Uterus (tissue), 4 donors: Measurements from ENCODE around the gene HSPB8. TPM values are rescaled to one million over a fixed set of nuclear protein-coding genes. Genes with fewer than 3 reads are reported as not detected.
A peak's percentile ranks its signal among the peaks of the same experiment; 100 is the strongest.
"Not testable (repeated sequence)": the region's sequence is repeated elsewhere in the genome, so short reads cannot be mapped to it uniquely, and the experiment has no call there.

Source experiments
- DNase-seq, 2 donors: peaks; one replicate each; pipeline ENCODE4 v3.0.0-alpha.2; 2019 to 2020
- H3K27ac ChIP-seq, 2 donors: fragments of 200-600 bp; sonication (generic); 1 replicate in 1 of 2; 2 replicates in 1 of 2; pipeline ENCODE4 v1.5.1; 2016 to 2018
- H3K27me3 ChIP-seq, 2 donors: fragments of 200-600 bp; sonication (generic); one replicate each; pipeline ENCODE4 v1.5.1; 2018 to 2019; ENCODE audit warnings: control low read depth in 1 of 2
- H3K36me3 ChIP-seq, 2 donors: fragments of 200-600 bp; sonication (generic); one replicate each; pipeline ENCODE4 v1.5.1; 2019; ENCODE audit warnings: control low read depth in 1 of 2
- H3K4me1 ChIP-seq, 2 donors: fragments of 200-600 bp; sonication (generic); one replicate each; pipeline ENCODE4 v1.5.1; 2018 to 2019; ENCODE audit warnings: control low read depth in 1 of 2
- H3K4me3 ChIP-seq, 2 donors: fragments of 200-600 bp; sonication (generic); 1 replicate in 1 of 2; 2 replicates in 1 of 2; pipeline ENCODE4 v1.5.1; 2018 to 2019; ENCODE audit warnings: mild to moderate bottlenecking in 1 of 2
- H3K9me3 ChIP-seq, 2 donors: fragments of 200-600 bp; sonication (generic); one replicate each; pipeline ENCODE4 v1.5.1; 2019; ENCODE audit warnings: control low read depth in 1 of 2
- POLR2A ChIP-seq, 2 donors: fragments of 450-650 bp; IDR thresholded peaks; one replicate each; pipeline ENCODE4 v1.6.1; 2016; ENCODE audit warnings: antibody characterized with exemption in 2 of 2, mild to moderate bottlenecking in 1 of 2, moderate library complexity in 1 of 2
- intact Hi-C: fragments of 100-400 bp; cut with DNase I; formaldehyde crosslinking; loops from one replicate; pipeline ENCODE4 v1.15.1; 2023; ENCODE audit warnings: low total_unique reads
- total RNA-seq, 4 donors: library from RNA; depleted of rRNA in 3 of 4; stranded (reverse); fragments of >200 nt in 3 of 4; gene quantifications; one replicate each; pipeline versions ENCODE4 v1.1.0 to v1.2.4, GENCODE V29; 2014 to 2023
- TF ChIP-seq, protein P1 (sequence below), 4 experiments: fragments of 200-600 bp in 2 of 4; fragments of 450-650 bp in 2 of 4; sonication (generic) in 2 of 4; IDR thresholded peaks; one replicate each; pipeline ENCODE4 v1.5.1; 2016 to 2019; ENCODE audit warnings: antibody characterized with exemption in 4 of 4, mild to moderate bottlenecking in 2 of 4, moderate library complexity in 1 of 4
- donor health status: DM: yes; HTN: yes; CAD: no.

Gene HSPB8
- total RNA-seq, 4 donors from 2014 or later, result 10.6 to 49.7 (median 38.3) TPM

DNA sequence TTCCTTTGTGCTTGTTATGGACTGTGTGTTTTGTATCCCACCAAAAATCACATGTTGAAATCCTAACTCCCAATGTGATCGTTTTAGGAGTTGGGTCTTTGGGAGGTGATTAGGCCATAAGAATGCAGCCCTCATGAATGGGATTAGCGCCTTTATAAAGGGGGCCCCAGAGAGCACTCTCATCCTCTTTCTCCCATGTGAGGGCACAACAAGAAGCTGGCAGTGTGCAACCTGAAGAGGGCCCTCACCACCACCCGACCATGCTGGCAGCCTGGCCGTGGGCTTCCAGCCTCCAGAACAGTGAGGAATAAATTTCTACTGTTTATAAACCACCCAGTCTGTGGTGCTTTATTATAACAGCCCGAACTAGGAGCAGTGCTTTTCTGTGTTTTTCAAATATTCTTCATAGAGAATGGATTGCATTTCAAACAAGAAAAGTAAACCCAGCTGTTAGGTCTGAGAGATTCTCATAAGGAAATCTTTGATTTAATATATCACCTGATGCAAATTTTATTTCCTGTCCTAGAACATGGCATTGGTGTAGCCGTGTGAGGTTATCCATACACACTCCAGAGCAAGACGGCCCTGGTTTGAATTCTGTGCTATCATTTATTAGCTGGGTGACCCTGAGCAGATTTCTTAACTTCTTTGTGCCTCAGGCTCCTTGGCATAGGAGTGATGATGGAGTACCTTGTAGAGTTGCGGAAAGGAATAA lies 27.8 kb downstream of the HSPB8 start:
- Histone ChIP-seq H3K4me1 (no peaks in the 10 kb centered on the region), H3K27me3 (no peaks in the 10 kb centered on the region), H3K9me3 (no peaks in the 10 kb centered on the region), H3K4me3 (no peak overlapping the region), H3K36me3 (no peaks in the 10 kb centered on the region), H3K27ac (no peak overlapping the region)
- intact Hi-C loops, result no loop called here
- no peak for DNase-seq
- TF ChIP-seq, protein P1, sequence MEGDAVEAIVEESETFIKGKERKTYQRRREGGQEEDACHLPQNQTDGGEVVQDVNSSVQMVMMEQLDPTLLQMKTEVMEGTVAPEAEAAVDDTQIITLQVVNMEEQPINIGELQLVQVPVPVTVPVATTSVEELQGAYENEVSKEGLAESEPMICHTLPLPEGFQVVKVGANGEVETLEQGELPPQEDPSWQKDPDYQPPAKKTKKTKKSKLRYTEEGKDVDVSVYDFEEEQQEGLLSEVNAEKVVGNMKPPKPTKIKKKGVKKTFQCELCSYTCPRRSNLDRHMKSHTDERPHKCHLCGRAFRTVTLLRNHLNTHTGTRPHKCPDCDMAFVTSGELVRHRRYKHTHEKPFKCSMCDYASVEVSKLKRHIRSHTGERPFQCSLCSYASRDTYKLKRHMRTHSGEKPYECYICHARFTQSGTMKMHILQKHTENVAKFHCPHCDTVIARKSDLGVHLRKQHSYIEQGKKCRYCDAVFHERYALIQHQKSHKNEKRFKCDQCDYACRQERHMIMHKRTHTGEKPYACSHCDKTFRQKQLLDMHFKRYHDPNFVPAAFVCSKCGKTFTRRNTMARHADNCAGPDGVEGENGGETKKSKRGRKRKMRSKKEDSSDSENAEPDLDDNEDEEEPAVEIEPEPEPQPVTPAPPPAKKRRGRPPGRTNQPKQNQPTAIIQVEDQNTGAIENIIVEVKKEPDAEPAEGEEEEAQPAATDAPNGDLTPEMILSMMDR (IDR thresholded peaks at IDR 0.05), result no peak
- TF ChIP-seq POLR2A (IDR thresholded peaks at IDR 0.05), result no peak

DNA sequence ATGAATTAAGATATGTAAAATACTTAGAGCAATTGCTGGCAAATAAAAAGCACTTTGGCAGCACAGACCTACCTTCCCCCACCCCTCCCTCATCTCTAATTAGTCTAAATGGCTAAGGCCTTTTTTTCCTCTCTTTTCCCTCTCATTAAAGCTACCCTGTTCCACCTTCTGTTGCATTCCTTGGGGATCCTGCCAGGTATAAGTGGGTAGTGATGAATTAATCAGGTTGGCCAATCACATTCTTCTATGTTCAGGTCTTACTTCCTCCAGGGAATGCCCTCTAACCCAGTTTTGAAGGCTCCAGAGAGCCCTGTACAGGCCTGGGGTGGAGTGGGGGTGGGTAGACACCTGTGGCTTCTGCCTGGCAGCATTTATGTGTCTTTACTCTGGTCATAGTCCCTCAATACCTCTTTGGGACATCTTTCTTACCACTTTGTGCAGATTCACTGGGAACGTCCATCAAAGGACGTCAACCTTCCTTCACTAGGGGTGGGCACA lies 28.4 kb downstream of the HSPB8 start:
- H3K9me3 ChIP-seq, result no peaks in the 10 kb centered on the region
- intact Hi-C loops, result no loop called here
- no peaks in the 10 kb centered on the region for H3K27me3 ChIP-seq
- no peaks in the 10 kb centered on the region for H3K36me3 ChIP-seq
- H3K4me3 ChIP-seq, result no peak overlapping the region
- no peak overlapping the region for H3K27ac ChIP-seq
- no peak for TF ChIP-seq POLR2A (IDR thresholded peaks at IDR 0.05)
- TF ChIP-seq, protein P1 (IDR thresholded peaks at IDR 0.05), result no peak
- no peak for DNase-seq
- H3K4me1 ChIP-seq, result no peaks in the 10 kb centered on the region

DNA sequence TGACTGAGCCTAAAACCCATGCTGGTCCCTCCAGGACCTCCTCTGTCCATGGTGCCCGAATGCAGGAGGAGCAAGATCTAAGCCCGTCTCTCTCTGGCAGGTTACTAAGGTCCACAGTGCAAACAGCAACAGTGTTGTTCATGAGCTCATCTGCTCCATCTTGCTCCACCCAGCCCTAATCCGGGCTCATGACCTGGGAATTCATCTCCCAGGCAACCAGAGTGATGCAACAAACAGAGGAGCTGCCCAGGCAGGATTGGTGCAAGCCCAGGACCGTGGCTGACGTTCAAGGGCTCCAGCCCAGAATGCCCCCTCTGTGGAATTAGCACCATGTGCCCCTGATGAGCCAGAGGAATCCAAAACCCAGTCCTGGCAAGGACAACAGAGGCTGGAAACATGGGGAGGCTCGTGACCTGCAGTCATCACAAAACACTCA lies 29.9 kb downstream of the HSPB8 start:
- Histone ChIP-seq H3K36me3 (no peaks in the 10 kb centered on the region), H3K4me3 (no peak overlapping the region), H3K4me1 (no peaks in the 10 kb centered on the region), H3K27me3 (no peaks in the 10 kb centered on the region), H3K9me3 (no peaks in the 10 kb centered on the region), H3K27ac (no peak overlapping the region)
- no peak for TF ChIP-seq POLR2A (IDR thresholded peaks at IDR 0.05)
- TF ChIP-seq, protein P1 (IDR thresholded peaks at IDR 0.05), result no peak
- intact Hi-C loops, result no loop called here
- peak; percentile 41 to 63 for DNase-seq

DNA sequence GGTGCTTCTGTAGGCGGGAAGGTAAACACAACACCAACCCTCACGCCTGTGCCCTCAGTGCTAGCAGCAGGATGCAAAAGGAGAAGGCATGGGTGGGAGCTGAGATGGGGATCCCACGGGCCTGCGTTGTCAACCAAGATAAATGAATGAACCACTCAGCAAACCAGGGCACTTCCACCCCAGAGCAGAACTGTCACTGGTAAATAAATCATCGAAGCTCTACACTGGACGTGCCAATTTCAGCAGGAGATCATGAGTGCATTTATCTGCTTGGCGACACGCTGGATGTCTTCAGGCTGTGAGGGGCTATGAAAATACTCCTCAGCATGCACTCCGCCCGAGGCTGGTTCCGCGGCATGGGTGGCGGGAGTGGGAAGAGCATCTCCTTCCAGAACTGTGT lies 33.2 kb downstream of the HSPB8 start:
- no peaks in the 10 kb centered on the region for H3K9me3 ChIP-seq
- intact Hi-C loops, result no loop called here
- H3K27ac ChIP-seq, result no peak overlapping the region
- no peaks in the 10 kb centered on the region for H3K36me3 ChIP-seq
- no peak for TF ChIP-seq POLR2A (IDR thresholded peaks at IDR 0.05)
- TF ChIP-seq, protein P1 (IDR thresholded peaks at IDR 0.05), result no peak
- no peak overlapping the region for H3K4me3 ChIP-seq
- no peaks in the 10 kb centered on the region for H3K4me1 ChIP-seq
- H3K27me3 ChIP-seq, result no peaks in the 10 kb centered on the region
- no peak for DNase-seq

DNA sequence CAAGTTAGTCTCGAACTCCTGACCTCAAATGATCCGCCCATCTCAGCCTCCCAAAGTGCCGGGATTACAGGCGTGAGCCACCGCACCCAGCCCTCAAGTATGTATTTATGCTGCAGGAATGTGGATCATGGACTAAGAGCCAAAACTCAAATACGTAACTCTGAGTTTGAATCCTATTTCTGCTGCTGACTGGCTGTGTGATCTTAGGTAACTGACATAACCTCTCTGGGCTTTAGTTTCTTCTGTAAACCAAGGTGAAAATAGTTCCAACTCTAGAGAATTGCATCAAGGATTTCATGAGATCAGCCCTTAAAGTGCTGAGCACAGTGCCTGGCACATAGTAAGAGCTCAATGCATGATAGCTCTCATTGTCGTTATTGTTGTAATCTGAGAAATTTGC lies 37.4 kb downstream of the HSPB8 start:
- no peak overlapping the region for H3K27ac ChIP-seq
- no peaks in the 10 kb centered on the region for H3K27me3 ChIP-seq
- no peak for DNase-seq
- intact Hi-C loops, result no loop called here
- TF ChIP-seq, protein P1 (IDR thresholded peaks at IDR 0.05), result no peak
- no peak for TF ChIP-seq POLR2A (IDR thresholded peaks at IDR 0.05)
- H3K4me3 ChIP-seq, result no peak overlapping the region
- no peaks in the 10 kb centered on the region for H3K9me3 ChIP-seq
- no peaks in the 10 kb centered on the region for H3K4me1 ChIP-seq
- H3K36me3 ChIP-seq, result no peaks in the 10 kb centered on the region

DNA sequence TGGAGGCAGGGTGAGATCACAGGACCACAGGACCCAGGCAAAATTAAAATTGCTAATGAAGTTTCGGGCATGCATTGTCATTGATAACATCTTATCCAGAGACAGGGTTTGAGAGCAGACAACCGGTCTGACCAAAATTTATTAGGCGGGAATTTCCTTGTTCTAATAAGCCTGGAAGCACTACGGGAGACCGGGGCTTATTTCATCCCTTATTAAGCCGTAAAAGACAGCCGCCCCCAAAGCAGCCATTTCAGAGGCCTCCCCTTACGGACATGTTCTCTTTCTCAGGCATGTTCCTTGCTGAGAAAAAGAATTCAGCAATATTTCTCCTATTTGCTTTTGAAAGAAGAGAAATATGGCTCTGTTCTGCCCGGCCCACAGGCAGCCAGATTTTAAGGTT lies 40.1 kb downstream of the HSPB8 start:
- DNase-seq, H3K4me1 ChIP-seq, H3K4me3 ChIP-seq, H3K9me3 ChIP-seq, H3K27ac ChIP-seq, H3K27me3 ChIP-seq, intact Hi-C loops, H3K36me3 ChIP-seq: not testable (repeated sequence)
